ENCODE data around the gene HSPB1. TPM values are rescaled to one million over a fixed set of nuclear protein-coding genes. Genes with fewer than 3 reads are reported as not detected.
A peak's percentile ranks its signal among the peaks of the same experiment; 100 is the strongest.

Gene HSPB1
- total RNA-seq, 1 donor = 72.7 TPM

- no peaks in the 10 kb centered on the region for H4K20me1 ChIP-seq (ENCODE audit: insufficient read depth, low read length)
- H3K4me2 ChIP-seq (ENCODE audit: insufficient read depth, low read length) = peak overlapping the region; percentile 77
- no peak for TF ChIP-seq CTCF (IDR thresholded peaks at IDR 0.05; ENCODE audit: extremely low read depth, low read depth, low read length)
- H3K4me1 ChIP-seq (ENCODE audit: insufficient read depth, low read length) = peaks cover 51% of the 10 kb centered on the region
- no peaks in the 10 kb centered on the region for H3K79me2 ChIP-seq (ENCODE audit: insufficient read depth, low read length)
- no peaks in the 10 kb centered on the region for H3K27me3 ChIP-seq (ENCODE audit: insufficient read depth, low read length)
- peak overlapping the region; percentile 77 for H2AFZ ChIP-seq (ENCODE audit: low read length)
- H3K9me3 ChIP-seq (ENCODE audit: low read depth, low read length) = no peaks in the 10 kb centered on the region
- no peaks in the 10 kb centered on the region for H3K36me3 ChIP-seq (ENCODE audit: insufficient read depth, low read length)
- DNase-seq (ENCODE audit: insufficient read length, low spot score, missing footprints) = peak; percentile 93
- peak overlapping the region; percentile 90 for H3K27ac ChIP-seq (ENCODE audit: low read depth, low read length)
- H3K4me3 ChIP-seq (ENCODE audit: insufficient read depth, low read length) = peak overlapping the region; percentile 65
Observed at GRCh38 chr7:76294344-76295024, 8.0 kb upstream of the HSPB1 start.

DNA sequence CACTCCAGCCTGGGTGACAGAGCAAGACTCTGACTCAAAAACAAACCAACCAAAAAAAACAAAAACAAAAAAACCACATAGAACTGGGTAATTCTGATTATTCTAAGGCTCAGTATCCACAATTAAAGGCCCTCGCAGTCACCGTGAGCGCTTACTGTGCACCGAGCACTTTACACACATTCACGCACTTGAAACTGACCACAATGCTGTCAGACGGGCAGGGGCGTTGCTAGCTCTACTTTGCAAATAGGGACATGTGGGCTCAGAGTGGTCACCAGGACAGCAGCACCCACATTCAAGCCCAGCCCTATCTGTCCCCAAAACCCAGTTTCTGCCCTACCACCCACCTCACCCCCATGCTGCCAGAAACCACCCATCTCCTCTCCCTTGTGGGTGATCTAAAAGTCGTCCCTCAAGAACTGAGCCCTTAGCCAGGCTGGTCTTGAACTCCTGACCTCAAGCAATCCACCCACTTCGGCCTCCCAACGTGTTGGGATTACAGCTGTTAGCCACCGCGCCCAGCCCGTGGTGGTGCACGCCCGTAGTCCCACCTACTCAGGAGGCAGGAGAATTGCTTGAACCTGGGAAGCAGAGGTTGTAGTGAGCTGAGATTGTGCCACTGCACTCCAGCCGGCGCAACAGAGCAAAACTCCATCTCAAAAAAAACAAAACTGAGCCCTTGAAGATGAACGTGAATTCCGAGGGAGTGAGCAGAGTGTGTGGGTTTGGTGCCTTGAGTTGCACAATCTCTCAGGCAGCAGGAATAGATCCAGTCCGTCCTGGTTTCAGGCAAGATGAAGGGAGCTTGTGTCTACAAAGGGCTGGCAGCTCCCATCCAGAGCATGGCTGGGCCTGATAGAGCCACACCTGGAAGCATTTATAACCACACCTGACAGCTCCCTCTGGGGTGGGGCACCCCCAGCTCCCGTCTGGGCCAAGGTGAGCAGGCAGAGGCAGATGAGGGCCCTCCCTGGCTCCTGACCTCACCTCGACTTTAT, 5.4 kb upstream of the HSPB1 start:
- Histone ChIP-seq H4K20me1 (ENCODE audit: insufficient read depth, low read length) (no peaks in the 10 kb centered on the region), H3K27ac (ENCODE audit: low read depth, low read length) (peak overlapping the region; percentile 97), H3K27me3 (ENCODE audit: insufficient read depth, low read length) (no peaks in the 10 kb centered on the region), H3K9me3 (ENCODE audit: low read depth, low read length) (no peaks in the 10 kb centered on the region), H3K4me1 (ENCODE audit: insufficient read depth, low read length) (peaks cover 41% of the 10 kb centered on the region), H3K79me2 (ENCODE audit: insufficient read depth, low read length) (no peaks in the 10 kb centered on the region), H3K36me3 (ENCODE audit: insufficient read depth, low read length) (no peaks in the 10 kb centered on the region), H3K4me3 (ENCODE audit: insufficient read depth, low read length) (peak overlapping the region; percentile 43), H3K4me2 (ENCODE audit: insufficient read depth, low read length) (peak overlapping the region; percentile 37), H2AFZ (ENCODE audit: low read length) (peak overlapping the region; percentile 82)
- TF ChIP-seq CTCF (IDR thresholded peaks at IDR 0.05; ENCODE audit: extremely low read depth, low read depth, low read length) = peak; percentile 19
- DNase-seq (ENCODE audit: insufficient read length, low spot score, missing footprints) = peak; percentile 93

DNA sequence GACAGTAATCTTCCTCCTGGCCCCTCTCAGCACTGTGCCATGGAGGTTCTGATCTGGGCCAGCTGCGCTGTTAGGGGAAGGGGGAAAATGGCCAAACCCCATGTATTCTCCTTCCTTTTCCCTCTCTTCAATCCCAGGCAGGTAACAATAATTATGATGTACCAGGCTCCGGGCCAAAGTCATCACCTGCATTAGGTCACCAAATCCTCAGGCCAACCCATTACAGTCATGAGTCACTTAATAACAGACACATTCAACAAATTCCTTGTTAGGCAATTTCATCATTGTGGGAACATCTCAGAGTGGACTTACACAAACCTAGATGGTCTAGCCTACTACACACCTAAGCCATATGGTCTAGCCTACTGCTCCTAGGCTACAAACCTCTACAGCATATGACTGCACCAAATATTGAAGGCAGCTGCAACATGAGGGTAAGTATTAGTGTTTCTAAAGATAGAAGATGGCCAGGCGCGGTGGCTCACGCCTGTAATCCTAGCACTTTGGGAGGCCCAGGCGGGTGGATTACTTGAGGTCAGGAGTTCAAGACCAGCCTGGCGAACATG, 2.2 kb upstream of the HSPB1 start:
- DNase-seq (ENCODE audit: insufficient read length, low spot score, missing footprints) = peak; percentile 26
- TF ChIP-seq CTCF (IDR thresholded peaks at IDR 0.05; ENCODE audit: extremely low read depth, low read depth, low read length) = no peak
- Histone ChIP-seq H3K4me3 (ENCODE audit: insufficient read depth, low read length) (no peak overlapping the region), H4K20me1 (ENCODE audit: insufficient read depth, low read length) (peaks cover 11% of the 10 kb centered on the region), H3K4me1 (ENCODE audit: insufficient read depth, low read length) (peaks cover 25% of the 10 kb centered on the region), H3K9me3 (ENCODE audit: low read depth, low read length) (no peaks in the 10 kb centered on the region), H3K4me2 (ENCODE audit: insufficient read depth, low read length) (no peak overlapping the region), H2AFZ (ENCODE audit: low read length) (no peak overlapping the region), H3K27ac (ENCODE audit: low read depth, low read length) (no peak overlapping the region), H3K36me3 (ENCODE audit: insufficient read depth, low read length) (peaks cover 13% of the 10 kb centered on the region), H3K27me3 (ENCODE audit: insufficient read depth, low read length) (no peaks in the 10 kb centered on the region), H3K79me2 (ENCODE audit: insufficient read depth, low read length) (peaks cover 6% of the 10 kb centered on the region)

All from osteoblast (primary cell).